GM21723 (cell line): ENCODE data around the gene DNAH5.

Experiments used
- ATAC-seq: cut with Tn5 transposase; IDR thresholded peaks from one replicate; pipeline ENCODE4 v1.9.1; 2021; ENCODE audit warnings: mild to moderate bottlenecking, moderate library complexity; ENCODE audit not compliant: unreplicated experiment

The DNAH5 gene

GRCh38 chr5:13708906-13709305 lies 235.6 kb downstream of the DNAH5 start:
- ATAC-seq = no peak

- ATAC-seq = no peak
Measured at GRCh38 chr5:13708432-13708831, 236.1 kb downstream of the DNAH5 start.

GRCh38 chr5:13704396-13704795 lies 240.1 kb downstream of the DNAH5 start:
- no peak for ATAC-seq

- ATAC-seq = no peak
Measured at GRCh38 chr5:13700626-13701025, 243.9 kb downstream of the DNAH5 start.

- ATAC-seq = no peak
Measured at GRCh38 chr5:13698885-13699284, 245.6 kb downstream of the DNAH5 start.

GRCh38 chr5:13695076-13695712 lies 249.3 kb downstream of the DNAH5 start:
- ATAC-seq = no peak

GRCh38 chr5:13692172-13692571 lies 252.3 kb downstream of the DNAH5 start:
- ATAC-seq = no peak

GRCh38 chr5:13676531-13676930 lies 268.0 kb downstream of the DNAH5 start:
- no peak for ATAC-seq

- ATAC-seq = no peak
Measured at GRCh38 chr5:13674391-13674790, 270.1 kb downstream of the DNAH5 start.

GRCh38 chr5:13673511-13673910 lies 271.0 kb downstream of the DNAH5 start:
- ATAC-seq = no peak

GRCh38 chr5:13664377-13664776 lies 280.1 kb downstream of the DNAH5 start:
- no peak for ATAC-seq

- no peak for ATAC-seq
Measured at GRCh38 chr5:13662626-13663025, 281.9 kb downstream of the DNAH5 start.

GRCh38 chr5:13661272-13661671 lies 283.2 kb downstream of the DNAH5 start:
- ATAC-seq = no peak

- no peak for ATAC-seq
Measured at GRCh38 chr5:13660072-13660471, 284.4 kb downstream of the DNAH5 start.

- ATAC-seq = no peak
Measured at GRCh38 chr5:13659391-13659790, 285.1 kb downstream of the DNAH5 start.

- ATAC-seq = no peak
Measured at GRCh38 chr5:13658761-13659160, 285.7 kb downstream of the DNAH5 start.

- ATAC-seq = no peak
Measured at GRCh38 chr5:13658152-13658551, 286.3 kb downstream of the DNAH5 start.

GRCh38 chr5:13653709-13654108 lies 290.8 kb downstream of the DNAH5 start:
- ATAC-seq = no peak

GRCh38 chr5:13649656-13650055 lies 294.8 kb downstream of the DNAH5 start:
- ATAC-seq = no peak

GRCh38 chr5:13648822-13649221 lies 295.7 kb downstream of the DNAH5 start:
- ATAC-seq = no peak

- ATAC-seq = no peak
Measured at GRCh38 chr5:13643734-13644133, 300.8 kb downstream of the DNAH5 start.

- no peak for ATAC-seq
Measured at GRCh38 chr5:13643196-13643595, 301.3 kb downstream of the DNAH5 start.
